Dedifferentiated amniotic fluid mesenchymal stem cell (primary cell): ENCODE data around the gene OR5K1.

ENCODE experiments used
- DNase-seq: peaks from one replicate; pipeline ENCODE4 v3.0.0-alpha.2; 2016; ENCODE audit errors: extremely low spot score

OR5K1 gene

GRCh38 chr3:98462901-98463300 lies at the start of gene OR5K1:
Gene OR5K1, plus strand, starts transcription at chr3:98463201. Its CDS starts 6,376 bp downstream, at chr3:98469577.
- DNase-seq, result no peak

GRCh38 chr3:98432575-98432974 lies 30.4 kb upstream of the OR5K1 start:
- no peak for DNase-seq

GRCh38 chr3:98433764-98434163 lies 29.2 kb upstream of the OR5K1 start:
- DNase-seq, result no peak

- DNase-seq, result no peak
Observed at GRCh38 chr3:98434412-98434811, 28.6 kb upstream of the OR5K1 start.

- DNase-seq, result no peak
Observed at GRCh38 chr3:98440283-98440682, 22.7 kb upstream of the OR5K1 start.

- DNase-seq, result no peak
Observed at GRCh38 chr3:98445949-98446406, 17.0 kb upstream of the OR5K1 start.

- DNase-seq, result no peak
Observed at GRCh38 chr3:98449606-98450193, 13.3 kb upstream of the OR5K1 start.

- DNase-seq, result no peak
Observed at GRCh38 chr3:98450372-98450771, 12.6 kb upstream of the OR5K1 start.

- no peak for DNase-seq
Observed at GRCh38 chr3:98453827-98454226, 9.2 kb upstream of the OR5K1 start.

- no peak for DNase-seq
Observed at GRCh38 chr3:98454929-98455328, 8.1 kb upstream of the OR5K1 start.

GRCh38 chr3:98457543-98457942 lies 5.5 kb upstream of the OR5K1 start:
- no peak for DNase-seq

- no peak for DNase-seq
Observed at GRCh38 chr3:98460220-98460619, 2.8 kb upstream of the OR5K1 start.

- no peak for DNase-seq
Observed at GRCh38 chr3:98482717-98483482, 19.9 kb downstream of the OR5K1 start.

GRCh38 chr3:98483626-98484025 lies 20.6 kb downstream of the OR5K1 start:
- DNase-seq, result no peak

GRCh38 chr3:98497381-98497780 lies 34.4 kb downstream of the OR5K1 start, which contains the start of gene OR5K2:
Gene OR5K2, plus strand, starts transcription at chr3:98497681. Its CDS starts 0 bp downstream, at chr3:98497681.
- no peak for DNase-seq

- no peak for DNase-seq
Observed at GRCh38 chr3:98500019-98500418, 37.0 kb downstream of the OR5K1 start.

GRCh38 chr3:98501270-98501669 lies 38.3 kb downstream of the OR5K1 start:
- no peak for DNase-seq

GRCh38 chr3:98501863-98502576 lies 39.0 kb downstream of the OR5K1 start:
- DNase-seq, result no peak

GRCh38 chr3:98504539-98504938 lies 41.5 kb downstream of the OR5K1 start:
- no peak for DNase-seq

- no peak for DNase-seq
Observed at GRCh38 chr3:98508582-98508981, 45.6 kb downstream of the OR5K1 start.

GRCh38 chr3:98512576-98512975 lies 49.6 kb downstream of the OR5K1 start:
- DNase-seq, result no peak

- no peak for DNase-seq
Observed at GRCh38 chr3:98513091-98513511, 50.1 kb downstream of the OR5K1 start.

GRCh38 chr3:98513736-98514135 lies 50.7 kb downstream of the OR5K1 start:
- DNase-seq, result no peak
